GM19239 (cell line): ENCODE data around the gene SLC8B1.

Source experiments
- DNase-seq: peaks from one replicate; pipeline ENCODE4 v3.0.0; 2011; ENCODE audit warnings: low spot score; ENCODE audit not compliant: insufficient read length
- FAIRE-seq: peaks from 2 replicates; lab custom pipeline; 2011; peaks lifted over from hg19 to GRCh38; lab: Jason Lieb, UNC

Gene SLC8B1

GRCh38 chr12:113253532-113254285 lies 81.2 kb downstream of the SLC8B1 start:
- DNase-seq (no peak), FAIRE-seq (no peak)

GRCh38 chr12:113252494-113252893 lies 82.4 kb downstream of the SLC8B1 start:
- no peak for DNase-seq
- no peak for FAIRE-seq

- FAIRE-seq (no peak), DNase-seq (no peak)
Observed at GRCh38 chr12:113251404-113252070, 83.4 kb downstream of the SLC8B1 start.

GRCh38 chr12:113250045-113250444 lies 84.9 kb downstream of the SLC8B1 start:
- FAIRE-seq: no peak

GRCh38 chr12:113249546-113249945 lies 85.4 kb downstream of the SLC8B1 start:
- no peak for FAIRE-seq
- no peak for DNase-seq

More at GRCh38 chr12:113250045-113250444, 84.9 kb downstream of the SLC8B1 start:
- DNase-seq: no peak

GRCh38 chr12:113248842-113249435 lies 86.0 kb downstream of the SLC8B1 start:
- DNase-seq: no peak
- no peak for FAIRE-seq
